Lower leg skin (tissue), 3 donors: ENCODE measurements around the gene RAB29.

Experiments used
- CTCF ChIP-seq, 3 donors: fragments of 450-650 bp; IDR thresholded peaks; one replicate each; pipeline ENCODE4 v1.5.1; 2016; ENCODE audit warnings: antibody characterized with exemption in 3 of 3, mild to moderate bottlenecking in 3 of 3, moderate library complexity in 2 of 3
- POLR2A ChIP-seq, 2 donors: fragments of 450-650 bp; IDR thresholded peaks; one replicate each; pipeline ENCODE4 v1.6.1; 2016 to 2017; ENCODE audit warnings: antibody characterized with exemption in 2 of 2, mild to moderate bottlenecking in 1 of 2, moderate library complexity in 1 of 2

- TF ChIP-seq POLR2A (IDR thresholded peaks at IDR 0.05) (no peak), CTCF (IDR thresholded peaks at IDR 0.05) (no peak)
Measured at GRCh38 chr1:205766570-205766969, 8.7 kb downstream of the RAB29 start.
